ENCODE measurements around the gene CADM1. TPM values are rescaled to one million over a fixed set of nuclear protein-coding genes. Genes with fewer than 3 reads are reported as not detected.

The CADM1 gene
- total RNA-seq, 1 donor from 2014 or later, result 1.7 TPM

- Mint-ChIP-seq H3K27ac (no peak overlapping the region), H3K9me3 (no peaks in the 10 kb centered on the region), H3K36me3 (ENCODE audit: low read depth) (no peaks in the 10 kb centered on the region), H3K27me3 (ENCODE audit: low read depth) (peaks cover 5% of the 10 kb centered on the region), H3K4me3 (ENCODE audit: low read depth) (no peak overlapping the region), H3K4me1 (ENCODE audit: low read depth) (no peaks in the 10 kb centered on the region)
- DNase-seq (ENCODE audit: low spot score), result no peak
- intact Hi-C loops (cut with micrococcal nuclease), result no loop called here
Measured at GRCh38 chr11:115389790-115390189, 114.4 kb downstream of the CADM1 start.

GRCh38 chr11:115385226-115385625 is 119.0 kb downstream of the CADM1 start:
- no peaks in the 10 kb centered on the region for H3K36me3 Mint-ChIP-seq (ENCODE audit: low read depth)
- H3K27ac Mint-ChIP-seq, result no peak overlapping the region
- no peak overlapping the region for H3K4me3 Mint-ChIP-seq (ENCODE audit: low read depth)
- intact Hi-C loops (cut with micrococcal nuclease), result no loop called here
- peaks cover 5% of the 10 kb centered on the region for H3K27me3 Mint-ChIP-seq (ENCODE audit: low read depth)
- DNase-seq (ENCODE audit: low spot score), result no peak
- H3K9me3 Mint-ChIP-seq, result no peaks in the 10 kb centered on the region
- H3K4me1 Mint-ChIP-seq (ENCODE audit: low read depth), result no peaks in the 10 kb centered on the region

GRCh38 chr11:115384236-115384635 is 120.0 kb downstream of the CADM1 start:
- no peaks in the 10 kb centered on the region for H3K36me3 Mint-ChIP-seq (ENCODE audit: low read depth)
- H3K27ac Mint-ChIP-seq, result no peak overlapping the region
- no peak overlapping the region for H3K4me3 Mint-ChIP-seq (ENCODE audit: low read depth)
- peaks cover 5% of the 10 kb centered on the region for H3K27me3 Mint-ChIP-seq (ENCODE audit: low read depth)
- no peaks in the 10 kb centered on the region for H3K4me1 Mint-ChIP-seq (ENCODE audit: low read depth)
- H3K9me3 Mint-ChIP-seq, result no peaks in the 10 kb centered on the region
- intact Hi-C loops (cut with micrococcal nuclease), result no loop called here
- no peak for DNase-seq (ENCODE audit: low spot score)

- intact Hi-C loops (cut with micrococcal nuclease), result no loop called here
- H3K27me3 Mint-ChIP-seq (ENCODE audit: low read depth), result peaks cover 5% of the 10 kb centered on the region
- no peaks in the 10 kb centered on the region for H3K9me3 Mint-ChIP-seq
- H3K4me3 Mint-ChIP-seq (ENCODE audit: low read depth), result no peak overlapping the region
- no peak for DNase-seq (ENCODE audit: low spot score)
- H3K36me3 Mint-ChIP-seq (ENCODE audit: low read depth), result no peaks in the 10 kb centered on the region
- H3K4me1 Mint-ChIP-seq (ENCODE audit: low read depth), result no peaks in the 10 kb centered on the region
- H3K27ac Mint-ChIP-seq, result no peak overlapping the region
Measured at GRCh38 chr11:115383431-115383830, 120.8 kb downstream of the CADM1 start.

GRCh38 chr11:115379528-115379927 is 124.7 kb downstream of the CADM1 start:
- H3K36me3 Mint-ChIP-seq (ENCODE audit: low read depth), result no peaks in the 10 kb centered on the region
- H3K4me1 Mint-ChIP-seq (ENCODE audit: low read depth), result no peaks in the 10 kb centered on the region
- H3K27me3 Mint-ChIP-seq (ENCODE audit: low read depth), result no peaks in the 10 kb centered on the region
- no peaks in the 10 kb centered on the region for H3K9me3 Mint-ChIP-seq
- H3K27ac Mint-ChIP-seq, result no peak overlapping the region
- DNase-seq (ENCODE audit: low spot score), result no peak
- intact Hi-C loops (cut with micrococcal nuclease), result no loop called here
- H3K4me3 Mint-ChIP-seq (ENCODE audit: low read depth), result no peak overlapping the region

GRCh38 chr11:115378557-115378956 is 125.7 kb downstream of the CADM1 start:
- H3K9me3 Mint-ChIP-seq, result no peaks in the 10 kb centered on the region
- H3K4me3 Mint-ChIP-seq (ENCODE audit: low read depth), result no peak overlapping the region
- intact Hi-C loops (cut with micrococcal nuclease), result no loop called here
- no peak for DNase-seq (ENCODE audit: low spot score)
- H3K27ac Mint-ChIP-seq, result no peak overlapping the region
- no peaks in the 10 kb centered on the region for H3K36me3 Mint-ChIP-seq (ENCODE audit: low read depth)
- H3K27me3 Mint-ChIP-seq (ENCODE audit: low read depth), result no peaks in the 10 kb centered on the region
- no peaks in the 10 kb centered on the region for H3K4me1 Mint-ChIP-seq (ENCODE audit: low read depth)

GRCh38 chr11:115377882-115378296 is 126.3 kb downstream of the CADM1 start:
- H3K9me3 Mint-ChIP-seq, result no peaks in the 10 kb centered on the region
- H3K27ac Mint-ChIP-seq, result no peak overlapping the region
- H3K27me3 Mint-ChIP-seq (ENCODE audit: low read depth), result no peaks in the 10 kb centered on the region
- intact Hi-C loops (cut with micrococcal nuclease), result no loop called here
- no peak overlapping the region for H3K4me3 Mint-ChIP-seq (ENCODE audit: low read depth)
- DNase-seq (ENCODE audit: low spot score), result no peak
- H3K4me1 Mint-ChIP-seq (ENCODE audit: low read depth), result no peaks in the 10 kb centered on the region
- no peaks in the 10 kb centered on the region for H3K36me3 Mint-ChIP-seq (ENCODE audit: low read depth)

GRCh38 chr11:115368616-115369015 is 135.6 kb downstream of the CADM1 start:
- Mint-ChIP-seq H3K4me3 (ENCODE audit: low read depth) (no peak overlapping the region), H3K4me1 (ENCODE audit: low read depth) (no peaks in the 10 kb centered on the region), H3K36me3 (ENCODE audit: low read depth) (no peaks in the 10 kb centered on the region), H3K27ac (no peak overlapping the region), H3K27me3 (ENCODE audit: low read depth) (peaks cover 8% of the 10 kb centered on the region), H3K9me3 (no peaks in the 10 kb centered on the region)
- intact Hi-C loops (cut with micrococcal nuclease), result no loop called here
- no peak for DNase-seq (ENCODE audit: low spot score)

- Mint-ChIP-seq H3K27ac (no peak overlapping the region), H3K9me3 (no peaks in the 10 kb centered on the region), H3K4me1 (ENCODE audit: low read depth) (no peaks in the 10 kb centered on the region), H3K4me3 (ENCODE audit: low read depth) (no peak overlapping the region), H3K27me3 (ENCODE audit: low read depth) (peaks cover 8% of the 10 kb centered on the region), H3K36me3 (ENCODE audit: low read depth) (no peaks in the 10 kb centered on the region)
- intact Hi-C loops (cut with micrococcal nuclease), result no loop called here
- DNase-seq (ENCODE audit: low spot score), result no peak
Measured at GRCh38 chr11:115366826-115367225, 137.4 kb downstream of the CADM1 start.

- no peaks in the 10 kb centered on the region for H3K4me1 Mint-ChIP-seq (ENCODE audit: low read depth)
- no peak for DNase-seq (ENCODE audit: low spot score)
- H3K36me3 Mint-ChIP-seq (ENCODE audit: low read depth), result no peaks in the 10 kb centered on the region
- intact Hi-C loops (cut with micrococcal nuclease), result no loop called here
- peaks cover 5% of the 10 kb centered on the region for H3K27me3 Mint-ChIP-seq (ENCODE audit: low read depth)
- H3K27ac Mint-ChIP-seq, result no peak overlapping the region
- H3K4me3 Mint-ChIP-seq (ENCODE audit: low read depth), result no peak overlapping the region
- H3K9me3 Mint-ChIP-seq, result no peaks in the 10 kb centered on the region
Measured at GRCh38 chr11:115365907-115366306, 138.3 kb downstream of the CADM1 start.

GRCh38 chr11:115364896-115365295 is 139.3 kb downstream of the CADM1 start:
- Mint-ChIP-seq H3K9me3 (no peaks in the 10 kb centered on the region), H3K36me3 (ENCODE audit: low read depth) (no peaks in the 10 kb centered on the region), H3K27ac (no peak overlapping the region), H3K4me1 (ENCODE audit: low read depth) (no peaks in the 10 kb centered on the region), H3K4me3 (ENCODE audit: low read depth) (no peak overlapping the region), H3K27me3 (ENCODE audit: low read depth) (peaks cover 1% of the 10 kb centered on the region)
- intact Hi-C loops (cut with micrococcal nuclease), result no loop called here
- DNase-seq (ENCODE audit: low spot score), result no peak

GRCh38 chr11:115363921-115364320 is 140.3 kb downstream of the CADM1 start:
- Mint-ChIP-seq H3K9me3 (no peaks in the 10 kb centered on the region), H3K27ac (no peak overlapping the region), H3K4me1 (ENCODE audit: low read depth) (no peaks in the 10 kb centered on the region), H3K36me3 (ENCODE audit: low read depth) (no peaks in the 10 kb centered on the region), H3K27me3 (ENCODE audit: low read depth) (no peaks in the 10 kb centered on the region), H3K4me3 (ENCODE audit: low read depth) (no peak overlapping the region)
- intact Hi-C loops (cut with micrococcal nuclease), result no loop called here
- no peak for DNase-seq (ENCODE audit: low spot score)

- Mint-ChIP-seq H3K36me3 (ENCODE audit: low read depth) (no peaks in the 10 kb centered on the region), H3K27ac (no peak overlapping the region), H3K9me3 (no peaks in the 10 kb centered on the region), H3K4me1 (ENCODE audit: low read depth) (no peaks in the 10 kb centered on the region), H3K27me3 (ENCODE audit: low read depth) (no peaks in the 10 kb centered on the region), H3K4me3 (ENCODE audit: low read depth) (no peak overlapping the region)
- DNase-seq (ENCODE audit: low spot score), result no peak
- intact Hi-C loops (cut with micrococcal nuclease), result no loop called here
Measured at GRCh38 chr11:115363426-115363825, 140.8 kb downstream of the CADM1 start.

GRCh38 chr11:115362997-115363396 is 141.2 kb downstream of the CADM1 start:
- no peaks in the 10 kb centered on the region for H3K27me3 Mint-ChIP-seq (ENCODE audit: low read depth)
- no peaks in the 10 kb centered on the region for H3K4me1 Mint-ChIP-seq (ENCODE audit: low read depth)

More at GRCh38 chr11:115362997-115363396, 141.2 kb downstream of the CADM1 start:
- no peak overlapping the region for H3K4me3 Mint-ChIP-seq (ENCODE audit: low read depth)
- H3K9me3 Mint-ChIP-seq, result no peaks in the 10 kb centered on the region
- no peaks in the 10 kb centered on the region for H3K36me3 Mint-ChIP-seq (ENCODE audit: low read depth)
- DNase-seq (ENCODE audit: low spot score), result no peak
- intact Hi-C loops (cut with micrococcal nuclease), result no loop called here
- H3K27ac Mint-ChIP-seq, result no peak overlapping the region

Measured in activated T-helper 2 cell treated with anti-CD3 and anti-CD28 coated beads, Interferon-gamma antibody, Interleukin-2, Interleukin-4, amounts not matched to agents 10 μg/mL and 5 μg/mL and 100 μg/mL, durations not matched to agents 14 hours and 24 hours and 36 hours (primary cell).